ENCODE results near the gene MED1.
A peak's percentile ranks its signal among the peaks of the same experiment; 100 is the strongest.
"Not testable (repeated sequence)": the region's sequence is repeated elsewhere in the genome, so short reads cannot be mapped to it uniquely, and the experiment has no call there.

Gene MED1, protein sequence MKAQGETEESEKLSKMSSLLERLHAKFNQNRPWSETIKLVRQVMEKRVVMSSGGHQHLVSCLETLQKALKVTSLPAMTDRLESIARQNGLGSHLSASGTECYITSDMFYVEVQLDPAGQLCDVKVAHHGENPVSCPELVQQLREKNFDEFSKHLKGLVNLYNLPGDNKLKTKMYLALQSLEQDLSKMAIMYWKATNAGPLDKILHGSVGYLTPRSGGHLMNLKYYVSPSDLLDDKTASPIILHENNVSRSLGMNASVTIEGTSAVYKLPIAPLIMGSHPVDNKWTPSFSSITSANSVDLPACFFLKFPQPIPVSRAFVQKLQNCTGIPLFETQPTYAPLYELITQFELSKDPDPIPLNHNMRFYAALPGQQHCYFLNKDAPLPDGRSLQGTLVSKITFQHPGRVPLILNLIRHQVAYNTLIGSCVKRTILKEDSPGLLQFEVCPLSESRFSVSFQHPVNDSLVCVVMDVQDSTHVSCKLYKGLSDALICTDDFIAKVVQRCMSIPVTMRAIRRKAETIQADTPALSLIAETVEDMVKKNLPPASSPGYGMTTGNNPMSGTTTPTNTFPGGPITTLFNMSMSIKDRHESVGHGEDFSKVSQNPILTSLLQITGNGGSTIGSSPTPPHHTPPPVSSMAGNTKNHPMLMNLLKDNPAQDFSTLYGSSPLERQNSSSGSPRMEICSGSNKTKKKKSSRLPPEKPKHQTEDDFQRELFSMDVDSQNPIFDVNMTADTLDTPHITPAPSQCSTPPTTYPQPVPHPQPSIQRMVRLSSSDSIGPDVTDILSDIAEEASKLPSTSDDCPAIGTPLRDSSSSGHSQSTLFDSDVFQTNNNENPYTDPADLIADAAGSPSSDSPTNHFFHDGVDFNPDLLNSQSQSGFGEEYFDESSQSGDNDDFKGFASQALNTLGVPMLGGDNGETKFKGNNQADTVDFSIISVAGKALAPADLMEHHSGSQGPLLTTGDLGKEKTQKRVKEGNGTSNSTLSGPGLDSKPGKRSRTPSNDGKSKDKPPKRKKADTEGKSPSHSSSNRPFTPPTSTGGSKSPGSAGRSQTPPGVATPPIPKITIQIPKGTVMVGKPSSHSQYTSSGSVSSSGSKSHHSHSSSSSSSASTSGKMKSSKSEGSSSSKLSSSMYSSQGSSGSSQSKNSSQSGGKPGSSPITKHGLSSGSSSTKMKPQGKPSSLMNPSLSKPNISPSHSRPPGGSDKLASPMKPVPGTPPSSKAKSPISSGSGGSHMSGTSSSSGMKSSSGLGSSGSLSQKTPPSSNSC (N-terminal part only)

GRCh38 chr17:39450847-39451581 lies at the start of gene MED1:
Gene MED1, minus strand, starts transcription at chr17:39451263. Its CDS starts 201 bp downstream, at chr17:39451062.
- DNase-seq (ENCODE audit: low spot score): peak; percentile 95

GRCh38 chr17:39496921-39497320 lies 45.9 kb upstream of the MED1 start:
- DNase-seq (ENCODE audit: low spot score): not testable (repeated sequence)

GRCh38 chr17:39487946-39488345 lies 36.9 kb upstream of the MED1 start:
- no peak for DNase-seq (ENCODE audit: low spot score)

DNA sequence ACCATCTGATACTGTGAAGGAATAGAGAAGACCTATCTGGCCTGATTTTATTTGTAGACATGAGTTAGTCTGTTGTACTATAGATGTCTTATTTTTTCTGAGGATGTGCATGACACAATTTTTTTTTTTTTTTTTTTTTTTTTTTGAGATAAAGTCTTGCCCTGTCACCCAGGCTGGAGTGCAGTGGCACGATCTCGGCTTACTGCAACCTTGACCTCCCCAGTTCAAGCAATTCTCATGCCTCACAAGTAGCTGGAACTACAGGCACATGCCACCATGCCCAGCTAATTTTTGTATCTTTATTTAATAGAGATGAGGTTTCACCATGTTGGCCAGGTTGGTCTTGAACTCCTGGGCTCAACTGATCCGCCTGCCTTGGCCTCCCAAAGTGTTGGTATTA lies 36.4 kb upstream of the MED1 start:
- not testable (repeated sequence) for DNase-seq (ENCODE audit: low spot score)

DNA sequence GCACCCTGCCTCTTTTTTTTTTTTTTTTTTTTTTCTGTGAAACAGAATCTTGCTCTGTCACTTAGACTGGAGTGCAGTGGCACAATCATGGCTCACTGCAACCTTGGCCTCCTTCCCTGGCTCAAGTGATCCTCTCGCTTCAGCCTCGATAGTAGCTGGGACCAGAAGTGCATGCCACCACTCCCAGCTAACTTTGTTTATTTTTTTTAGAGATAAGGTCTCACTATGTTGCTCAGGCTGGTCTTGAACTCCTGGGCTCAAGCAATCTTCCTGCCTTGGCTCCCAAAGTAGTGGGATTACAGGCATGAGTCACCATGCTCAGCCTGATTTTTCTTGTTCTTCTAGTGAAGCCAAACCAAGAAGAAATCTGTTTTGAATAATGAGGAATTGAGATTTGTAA lies 35.2 kb upstream of the MED1 start:
- no peak for DNase-seq (ENCODE audit: low spot score)

GRCh38 chr17:39485555-39485954 lies 34.5 kb upstream of the MED1 start:
- DNase-seq (ENCODE audit: low spot score): no peak

DNA sequence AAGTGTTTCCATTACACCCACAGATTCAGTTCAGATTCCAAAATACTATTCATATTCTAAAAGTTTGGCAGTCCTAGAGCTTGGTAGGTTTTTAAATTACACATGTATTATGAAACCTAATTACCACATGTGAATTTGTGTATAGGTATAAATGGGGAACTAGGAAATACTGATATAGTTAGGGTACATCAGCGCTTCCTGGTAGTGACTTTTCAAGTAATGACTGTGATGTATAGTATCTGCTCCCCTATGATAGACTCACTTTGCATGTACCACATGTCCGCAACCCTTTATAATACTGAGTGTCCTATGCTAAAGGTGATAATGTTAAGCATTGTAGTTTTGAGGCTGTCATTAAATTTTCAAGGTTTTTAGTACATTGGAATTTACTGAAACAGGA lies 33.1 kb upstream of the MED1 start:
- no peak for DNase-seq (ENCODE audit: low spot score)

DNA sequence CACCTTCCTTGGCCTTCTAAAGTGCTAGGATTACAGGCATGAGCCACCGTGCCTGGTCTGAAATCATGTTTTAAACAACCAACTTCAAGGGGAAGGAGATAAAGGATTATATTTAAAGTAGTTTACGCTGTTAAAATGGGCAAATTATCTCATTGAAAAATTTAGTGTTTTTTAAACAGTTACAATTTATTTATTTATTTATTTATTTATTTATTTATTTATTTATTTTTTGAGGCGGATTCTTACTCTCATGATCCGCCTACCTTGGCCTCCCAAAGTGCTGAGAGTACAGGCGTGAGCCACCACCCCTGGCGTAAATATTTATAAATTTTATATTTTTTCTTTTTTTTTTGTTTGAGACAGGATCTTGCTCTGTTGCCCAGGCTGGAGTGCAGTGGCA lies 32.4 kb upstream of the MED1 start:
- DNase-seq (ENCODE audit: low spot score): no peak

- DNase-seq (ENCODE audit: low spot score): not testable (repeated sequence)
These were observed 28.6 kb upstream of the MED1 start for GRCh38 chr17:39479631-39480030.

- DNase-seq (ENCODE audit: low spot score): no peak
These were observed 22.2 kb upstream of the MED1 start for GRCh38 chr17:39473310-39473709.

- DNase-seq (ENCODE audit: low spot score): not testable (repeated sequence)
These were observed 17.5 kb upstream of the MED1 start for GRCh38 chr17:39468610-39469009.

- not testable (repeated sequence) for DNase-seq (ENCODE audit: low spot score)
These were observed 13.6 kb upstream of the MED1 start for GRCh38 chr17:39464639-39465181.

DNA sequence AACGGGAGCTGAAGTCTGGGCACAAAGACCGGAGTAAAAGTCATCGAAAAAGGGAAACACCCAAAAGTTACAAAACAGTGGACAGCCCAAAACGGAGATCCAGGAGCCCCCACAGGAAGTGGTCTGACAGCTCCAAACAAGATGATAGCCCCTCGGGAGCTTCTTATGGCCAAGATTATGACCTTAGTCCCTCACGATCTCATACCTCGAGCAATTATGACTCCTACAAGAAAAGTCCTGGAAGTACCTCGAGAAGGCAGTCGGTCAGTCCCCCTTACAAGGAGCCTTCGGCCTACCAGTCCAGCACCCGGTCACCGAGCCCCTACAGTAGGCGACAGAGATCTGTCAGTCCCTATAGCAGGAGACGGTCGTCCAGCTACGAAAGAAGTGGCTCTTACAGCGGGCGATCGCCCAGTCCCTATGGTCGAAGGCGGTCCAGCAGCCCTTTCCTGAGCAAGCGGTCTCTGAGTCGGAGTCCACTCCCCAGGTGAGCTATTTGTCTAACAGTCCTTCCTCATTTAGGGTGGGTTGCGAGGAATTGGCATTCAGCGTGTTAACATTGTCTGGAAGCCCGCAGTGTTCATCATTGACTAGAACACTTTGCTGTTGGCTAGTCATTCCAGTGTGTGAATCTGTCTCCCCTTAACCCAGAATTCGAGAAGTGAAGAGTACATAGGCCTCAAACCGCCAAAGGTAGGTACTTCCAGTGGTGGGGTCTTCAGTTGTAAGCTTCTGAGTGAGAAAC lies 11.7 kb upstream of the MED1 start:
- no peak for DNase-seq (ENCODE audit: low spot score)

GRCh38 chr17:39461926-39462569 lies 11.0 kb upstream of the MED1 start:
- DNase-seq (ENCODE audit: low spot score): peak; percentile 12

- peak; percentile 98 for DNase-seq (ENCODE audit: low spot score)
These were observed 10.3 kb upstream of the MED1 start, which contains the start of gene CDK12 for GRCh38 chr17:39461113-39461925. Gene CDK12, plus strand, starts transcription at chr17:39461486. Its CDS starts 586 bp downstream, at chr17:39462072.

DNA sequence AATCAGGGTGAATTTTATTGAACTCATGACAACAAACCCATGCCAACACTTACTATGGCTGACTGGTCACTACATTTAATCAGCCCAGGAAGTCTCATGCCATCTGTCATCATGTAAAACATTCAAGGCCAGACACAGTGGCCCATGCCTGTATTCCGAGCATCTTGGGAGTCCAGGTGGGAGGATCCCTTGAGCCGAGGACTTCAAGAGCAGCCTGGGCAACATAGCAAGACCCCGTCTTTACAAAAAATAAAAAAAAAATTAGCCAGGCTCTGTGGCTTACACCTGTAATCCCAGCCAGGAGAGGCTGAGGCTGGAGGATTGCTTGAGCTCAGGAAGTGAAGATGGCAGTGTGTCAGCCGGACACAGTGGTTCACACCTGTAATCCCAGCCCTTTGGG lies 4.9 kb upstream of the MED1 start:
- DNase-seq (ENCODE audit: low spot score): no peak

DNA sequence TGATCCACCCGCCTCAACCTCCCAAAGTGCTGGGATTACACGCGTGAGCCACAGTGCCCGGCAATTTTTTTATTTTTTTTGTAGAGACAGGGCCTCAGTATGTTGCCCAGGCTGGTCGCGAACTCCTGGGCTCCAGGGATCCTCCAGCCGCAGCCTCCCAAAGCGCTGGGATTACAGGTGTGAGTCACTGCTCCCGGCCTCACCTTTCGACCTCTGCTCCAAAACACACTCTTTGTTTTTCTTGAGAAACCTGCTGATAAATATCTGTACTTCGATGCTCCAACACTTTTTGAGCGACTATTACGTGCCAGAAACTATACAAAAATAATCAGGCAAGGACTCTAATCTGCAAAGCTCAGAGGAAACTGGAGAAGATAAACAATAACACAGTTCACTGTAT lies 1.0 kb downstream of the MED1 start:
- no peak for DNase-seq (ENCODE audit: low spot score)

- DNase-seq (ENCODE audit: low spot score): no peak
These were observed 3.5 kb downstream of the MED1 start for GRCh38 chr17:39447561-39447960.

GRCh38 chr17:39443326-39443725 lies 7.7 kb downstream of the MED1 start:
- DNase-seq (ENCODE audit: low spot score): no peak
